AG04450 (cell line): ENCODE results near the gene LMBR1L. TPM values are rescaled to one million over a fixed set of nuclear protein-coding genes. Genes with fewer than 3 reads are reported as not detected.

Source experiments
- CTCF ChIA-PET: fragments of 300-600, 350-600 bp; formaldehyde crosslinking; extraction: SDS; loops from one replicate; lab custom pipeline; 2022; ENCODE audit warnings: antibody characterized with exemption, inconsistent platforms; lab: Charles Lee
- POLR2A ChIA-PET: fragments of 350-600 bp; formaldehyde crosslinking; extraction: SDS; loops from one replicate; lab custom pipeline; 2021; ENCODE audit warnings: antibody characterized with exemption, inconsistent platforms; lab: Yijun Ruan, JAX
- DNase-seq: peaks from one replicate; pipeline ENCODE4 v3.0.0-alpha.2; 2011; ENCODE audit warnings: low read depth, low spot score
- H3K27ac ChIP-seq: one replicate; pipeline ENCODE4 v1.5.1; 2012; ENCODE audit warnings: low read depth, low read length, control low read depth
- H3K27me3 ChIP-seq: one replicate; pipeline ENCODE4 v1.6.0; 2012; ENCODE audit warnings: low read length; ENCODE audit not compliant: control insufficient read depth, insufficient read depth
- H3K4me3 ChIP-seq: 2 replicates; pipeline ENCODE4 v1.5.1; 2011; ENCODE audit warnings: mild to moderate bottlenecking, low read depth, low read length, control low read depth
- H3K9me3 ChIP-seq: 2 replicates; pipeline ENCODE4 v1.5.1; 2012; ENCODE audit warnings: low read length; ENCODE audit not compliant: control insufficient read depth, insufficient read depth
- CTCF ChIP-seq: IDR thresholded peaks from 2 replicates; pipeline ENCODE4 v1.5.1; 2011; ENCODE audit warnings: low read depth, low read length, control low read depth, inconsistent platforms
- polyA plus RNA-seq: library from polyadenylated mRNA; depleted of rRNA; stranded (reverse); fragments of >200 nt; gene quantifications from 2 replicates; pipeline ENCODE4 v1.2.3, GENCODE V29; 2011

LMBR1L gene
- polyA plus RNA-seq, 1 experiment, result 34.1 TPM

GRCh38 chr12:49133590-49133989, 22.9 kb upstream of the LMBR1L start:
- no peak overlapping the region for H3K27ac ChIP-seq
- POLR2A ChIA-PET, result interaction anchor here (1.0 to 4.5 kb wide), 2 partner anchors 55 to 89 kb away, joined by 4 to 65 read pairs; partner anchors contain the start of gene TUBA1A
- CTCF ChIA-PET, result interaction anchor here (1.2 to 4.5 kb wide), 3 partner anchors 8 to 101 kb away, joined by 4 to 34 read pairs (median 4); no protein-coding TSS in a partner anchor

GRCh38 chr12:49133014-49133413, 22.4 kb upstream of the LMBR1L start:
- Histone ChIP-seq H3K27me3 (no peaks in the 10 kb centered on the region), H3K4me3 (peak overlapping the region; percentile 20; the same call in 1 of the 2 replicates), H3K9me3 (peaks cover 5% of the 10 kb centered on the region; the same call in 1 of the 2 replicates), H3K27ac (no peak overlapping the region)
- ChIA-PET CTCF (interaction anchor here (1.2 to 4.5 kb wide), 3 partner anchors 8 to 102 kb away, joined by 4 to 34 read pairs (median 4); no protein-coding TSS in a partner anchor), POLR2A (interaction anchor here (1.0 to 4.5 kb wide), 2 partner anchors 55 to 90 kb away, joined by 4 to 65 read pairs; partner anchors contain the start of gene TUBA1A)
- no peak for DNase-seq
- TF ChIP-seq CTCF, result no peak

More at GRCh38 chr12:49133590-49133989, 22.9 kb upstream of the LMBR1L start:
- Histone ChIP-seq H3K27me3 (no peaks in the 10 kb centered on the region), H3K9me3 (peaks cover 5% of the 10 kb centered on the region; the same call in 1 of the 2 replicates), H3K4me3 (no peak overlapping the region)
- DNase-seq, result no peak
- TF ChIP-seq CTCF, result no peak

GRCh38 chr12:49131894-49132461, 21.3 kb upstream of the LMBR1L start:
- CTCF ChIA-PET, result interaction anchor here (0.9 to 4.5 kb wide), 4 partner anchors 43 to 210 kb away, joined by 4 to 34 read pairs (median 4); no protein-coding TSS in a partner anchor

GRCh38 chr12:49131051-49131893, 20.6 kb upstream of the LMBR1L start, which contains the start of gene TUBA1B:
TSS of gene TUBA1B (minus strand) at chr12:49131395. CDS start at chr12:49131300, 95 bp downstream.
- no peak for TF ChIP-seq CTCF
- Histone ChIP-seq H3K27me3 (no peaks in the 10 kb centered on the region), H3K9me3 (peaks cover 5% of the 10 kb centered on the region; the same call in 1 of the 2 replicates), H3K27ac (peak within 1 kb of the TSS; percentile 98), H3K4me3 (peak within 1 kb of the TSS; percentile 90)
- DNase-seq, result peak; percentile 63
- POLR2A ChIA-PET, result interaction anchor here (0.6 to 4.5 kb wide), 40 partner anchors 8 to 566 kb away, joined by 3 to 65 read pairs (median 6); partner anchors contain the start of genes FKBP11, LMBR1L, RHEBL1 and SPATS2
- CTCF ChIA-PET, result interaction anchor here (0.5 to 4.5 kb wide), 21 partner anchors 11 to 1425 kb away, joined by 3 to 34 read pairs (median 5); partner anchors contain the start of gene LMBR1L

More at GRCh38 chr12:49131894-49132461, 21.3 kb upstream of the LMBR1L start:
- H3K9me3 ChIP-seq, result peaks cover 5% of the 10 kb centered on the region; the same call in 1 of the 2 replicates
- H3K4me3 ChIP-seq, result peak overlapping the region; percentile 57
- DNase-seq, result no peak
- POLR2A ChIA-PET, result interaction anchor here (0.7 to 4.5 kb wide), 14 partner anchors 10 to 235 kb away, joined by 3 to 65 read pairs (median 12); partner anchors contain the start of genes LMBR1L, SPATS2, TUBA1A and TUBA1C
- TF ChIP-seq CTCF, result no peak
- H3K27ac ChIP-seq, result no peak overlapping the region
- no peaks in the 10 kb centered on the region for H3K27me3 ChIP-seq
